WTC11 (cell line): ENCODE results near the gene CLCN1.

ENCODE experiments used
- ARID4B ChIP-seq: sonication (generic); formaldehyde crosslinking; IDR thresholded peaks from 2 replicates; pipeline ENCODE4 v1.8.0; 2023; ENCODE audit warnings: missing genetic modification reagents, mild to moderate bottlenecking, borderline replicate concordance
- CTCF ChIP-seq: fragments of 200-600 bp; IDR thresholded peaks from 2 replicates; pipeline ENCODE4 v1.8.0; 2022; ENCODE audit warnings: antibody characterized with exemption
- E2F1 ChIP-seq: sonication (generic); formaldehyde crosslinking; IDR thresholded peaks from 2 replicates; pipeline ENCODE4 v1.8.0; 2022; ENCODE audit warnings: mild to moderate bottlenecking, missing genetic modification reagents
- ELF4 ChIP-seq: sonication (generic); formaldehyde crosslinking; IDR thresholded peaks from 2 replicates; pipeline ENCODE4 v1.8.1; 2022; ENCODE audit warnings: low read depth, mild to moderate bottlenecking, moderate library complexity, missing genetic modification reagents
- ESRRA ChIP-seq: sonication (generic); formaldehyde crosslinking; IDR thresholded peaks from 2 replicates; pipeline ENCODE4 v1.8.1; 2022; ENCODE audit warnings: mild to moderate bottlenecking, missing genetic modification reagents, borderline replicate concordance
- NFE2L1 ChIP-seq: sonication (generic); formaldehyde crosslinking; IDR thresholded peaks from 2 replicates; pipeline ENCODE4 v1.8.1; 2023; ENCODE audit warnings: missing genetic modification reagents
- NR2C2 ChIP-seq: sonication (generic); formaldehyde crosslinking; IDR thresholded peaks from 2 replicates; pipeline ENCODE4 v1.8.0; 2022; ENCODE audit warnings: mild to moderate bottlenecking, missing genetic modification reagents
- STAT6 ChIP-seq: sonication (generic); formaldehyde crosslinking; conservative IDR thresholded peaks from 2 replicates; pipeline ENCODE4 v1.8.1; 2023; ENCODE audit warnings: mild to moderate bottlenecking, low read depth, missing genetic modification reagents, moderate library complexity
- ZNF512 ChIP-seq: sonication (generic); formaldehyde crosslinking; IDR thresholded peaks from 2 replicates; pipeline ENCODE4 v1.8.1; 2022; ENCODE audit warnings: missing genetic modification reagents, borderline replicate concordance
- TF ChIP-seq, protein P1 (sequence below): sonication (generic); formaldehyde crosslinking; IDR thresholded peaks from 2 replicates; pipeline ENCODE4 v1.8.1; 2022; ENCODE audit warnings: mild to moderate bottlenecking, moderate library complexity, missing genetic modification reagents
- TF ChIP-seq, protein P2 (sequence below): sonication (generic); formaldehyde crosslinking; IDR thresholded peaks from 2 replicates; pipeline ENCODE4 v1.8.1; 2023; ENCODE audit warnings: mild to moderate bottlenecking, missing genetic modification reagents, moderate library complexity
- TF ChIP-seq, protein P3 (sequence below): sonication (generic); formaldehyde crosslinking; conservative IDR thresholded peaks from 2 replicates; pipeline ENCODE4 v1.8.1; 2022; ENCODE audit warnings: mild to moderate bottlenecking, missing genetic modification reagents
- TF ChIP-seq, protein P4 (sequence below): sonication (generic); formaldehyde crosslinking; IDR thresholded peaks from 2 replicates; pipeline ENCODE4 v1.8.1; 2023; ENCODE audit warnings: mild to moderate bottlenecking, missing genetic modification reagents

DNA sequence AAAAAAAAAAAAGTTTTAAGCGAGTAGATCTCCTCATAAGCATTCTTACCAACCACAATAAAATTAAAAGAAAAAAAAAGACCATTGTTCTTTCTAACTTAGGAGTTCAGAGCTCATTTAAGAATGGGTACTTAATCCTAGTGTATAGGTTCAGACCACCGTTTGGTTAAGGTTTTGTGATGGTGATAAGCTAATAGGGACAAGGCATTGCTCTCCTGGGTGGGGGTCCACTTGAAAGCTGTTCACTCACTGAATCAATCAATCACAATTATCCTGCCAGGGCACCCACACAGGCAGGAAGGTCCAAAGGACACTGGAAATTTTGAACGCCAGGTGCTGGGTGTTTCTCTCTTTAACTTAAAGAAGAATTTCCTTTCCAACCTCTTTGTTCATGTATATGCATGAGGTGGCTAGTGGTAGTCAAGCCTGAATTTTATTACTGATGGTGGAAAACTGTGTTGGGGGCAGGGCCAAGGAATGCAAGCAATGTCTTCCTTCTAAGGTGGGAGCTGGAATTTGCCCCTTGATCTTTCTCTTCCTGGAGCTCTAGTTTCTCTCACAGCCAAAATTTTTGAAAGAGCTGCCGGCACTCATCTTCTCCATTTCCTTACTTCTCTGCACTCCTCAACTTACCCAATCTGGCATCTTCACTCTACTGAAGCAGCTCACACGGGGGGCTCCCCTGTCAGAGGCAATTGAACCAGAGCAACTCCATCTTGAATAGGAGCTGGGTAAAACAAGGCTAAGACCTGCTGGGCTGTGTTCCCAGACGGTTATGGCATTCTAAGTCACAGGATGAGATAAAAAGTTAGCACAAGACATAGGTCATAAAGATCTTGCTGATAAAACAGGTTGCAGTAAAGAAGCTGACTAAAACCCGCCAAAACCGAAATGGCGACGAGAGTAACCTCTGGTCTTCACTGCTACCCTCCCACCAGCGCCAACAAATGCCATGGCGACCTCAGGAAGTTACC lies 54.1 kb downstream of the CLCN1 start:
- TF ChIP-seq CTCF, result no peak
- TF ChIP-seq E2F1 (CRISPR knock-in tag), result no peak
- TF ChIP-seq STAT6, result no peak
- TF ChIP-seq, protein P1, sequence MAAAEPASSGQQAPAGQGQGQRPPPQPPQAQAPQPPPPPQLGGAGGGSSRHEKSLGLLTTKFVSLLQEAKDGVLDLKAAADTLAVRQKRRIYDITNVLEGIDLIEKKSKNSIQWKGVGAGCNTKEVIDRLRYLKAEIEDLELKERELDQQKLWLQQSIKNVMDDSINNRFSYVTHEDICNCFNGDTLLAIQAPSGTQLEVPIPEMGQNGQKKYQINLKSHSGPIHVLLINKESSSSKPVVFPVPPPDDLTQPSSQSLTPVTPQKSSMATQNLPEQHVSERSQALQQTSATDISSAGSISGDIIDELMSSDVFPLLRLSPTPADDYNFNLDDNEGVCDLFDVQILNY (CRISPR knock-in tag), result no peak
- no peak for TF ChIP-seq NR2C2 (CRISPR knock-in tag)
- TF ChIP-seq, protein P2, sequence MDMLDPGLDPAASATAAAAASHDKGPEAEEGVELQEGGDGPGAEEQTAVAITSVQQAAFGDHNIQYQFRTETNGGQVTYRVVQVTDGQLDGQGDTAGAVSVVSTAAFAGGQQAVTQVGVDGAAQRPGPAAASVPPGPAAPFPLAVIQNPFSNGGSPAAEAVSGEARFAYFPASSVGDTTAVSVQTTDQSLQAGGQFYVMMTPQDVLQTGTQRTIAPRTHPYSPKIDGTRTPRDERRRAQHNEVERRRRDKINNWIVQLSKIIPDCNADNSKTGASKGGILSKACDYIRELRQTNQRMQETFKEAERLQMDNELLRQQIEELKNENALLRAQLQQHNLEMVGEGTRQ (CRISPR knock-in tag), result no peak
- TF ChIP-seq ESRRA (CRISPR knock-in tag), result no peak
- TF ChIP-seq ARID4B (CRISPR knock-in tag), result no peak
- no peak for TF ChIP-seq ZNF512 (CRISPR knock-in tag)
- no peak for TF ChIP-seq NFE2L1 (CRISPR knock-in tag)
- TF ChIP-seq, protein P3, sequence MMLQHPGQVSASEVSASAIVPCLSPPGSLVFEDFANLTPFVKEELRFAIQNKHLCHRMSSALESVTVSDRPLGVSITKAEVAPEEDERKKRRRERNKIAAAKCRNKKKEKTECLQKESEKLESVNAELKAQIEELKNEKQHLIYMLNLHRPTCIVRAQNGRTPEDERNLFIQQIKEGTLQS, result no peak
- TF ChIP-seq, protein P4, sequence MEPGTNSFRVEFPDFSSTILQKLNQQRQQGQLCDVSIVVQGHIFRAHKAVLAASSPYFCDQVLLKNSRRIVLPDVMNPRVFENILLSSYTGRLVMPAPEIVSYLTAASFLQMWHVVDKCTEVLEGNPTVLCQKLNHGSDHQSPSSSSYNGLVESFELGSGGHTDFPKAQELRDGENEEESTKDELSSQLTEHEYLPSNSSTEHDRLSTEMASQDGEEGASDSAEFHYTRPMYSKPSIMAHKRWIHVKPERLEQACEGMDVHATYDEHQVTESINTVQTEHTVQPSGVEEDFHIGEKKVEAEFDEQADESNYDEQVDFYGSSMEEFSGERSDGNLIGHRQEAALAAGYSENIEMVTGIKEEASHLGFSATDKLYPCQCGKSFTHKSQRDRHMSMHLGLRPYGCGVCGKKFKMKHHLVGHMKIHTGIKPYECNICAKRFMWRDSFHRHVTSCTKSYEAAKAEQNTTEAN, result no peak
- no peak for TF ChIP-seq ELF4 (CRISPR knock-in tag)
